Mesothelial cell of epicardium (in vitro differentiated cells): ENCODE data around the gene MAST3. TPM values are rescaled to one million over a fixed set of nuclear protein-coding genes. Genes with fewer than 3 reads are reported as not detected.

ENCODE experiments used
- DNase-seq, 2 experiments: peaks; one replicate each; pipeline ENCODE4 v3.0.0; 2021; ENCODE audit warnings: low spot score in 2 of 2; ENCODE audit not compliant: unreplicated experiment in 2 of 2
- H3K27ac Mint-ChIP-seq: 2 replicates; pipeline ENCODE4 v1.8.0; 2021; ENCODE audit warnings: mixed read lengths
- H3K27me3 Mint-ChIP-seq: 2 replicates; pipeline ENCODE4 v1.8.0; 2021; ENCODE audit warnings: low read depth, mixed read lengths
- H3K36me3 Mint-ChIP-seq: 2 replicates; pipeline ENCODE4 v1.8.0; 2021; ENCODE audit warnings: mixed read lengths
- H3K4me1 Mint-ChIP-seq: 2 replicates; pipeline ENCODE4 v1.8.0; 2021; ENCODE audit warnings: mixed read lengths
- H3K4me3 Mint-ChIP-seq: 2 replicates; pipeline ENCODE4 v1.8.0; 2021; ENCODE audit warnings: mild to moderate bottlenecking, moderate library complexity, mixed read lengths
- H3K9me3 Mint-ChIP-seq: 2 replicates; pipeline ENCODE4 v1.8.0; 2021; ENCODE audit warnings: mixed read lengths
- total RNA-seq: library from RNA; stranded (reverse); gene quantifications from 3 replicates; pipeline ENCODE4 v1.2.1, GENCODE V29; 2021
- TF ChIP-seq, protein P1 (sequence below): fragments of 200-600 bp; sonication (generic); IDR thresholded peaks from one replicate; pipeline ENCODE4 v1.5.0; 2021; ENCODE audit warnings: antibody characterized with exemption; ENCODE audit not compliant: unreplicated experiment

Gene MAST3
- total RNA-seq, 1 donor from 2014 or later = 16.0 TPM

DNA sequence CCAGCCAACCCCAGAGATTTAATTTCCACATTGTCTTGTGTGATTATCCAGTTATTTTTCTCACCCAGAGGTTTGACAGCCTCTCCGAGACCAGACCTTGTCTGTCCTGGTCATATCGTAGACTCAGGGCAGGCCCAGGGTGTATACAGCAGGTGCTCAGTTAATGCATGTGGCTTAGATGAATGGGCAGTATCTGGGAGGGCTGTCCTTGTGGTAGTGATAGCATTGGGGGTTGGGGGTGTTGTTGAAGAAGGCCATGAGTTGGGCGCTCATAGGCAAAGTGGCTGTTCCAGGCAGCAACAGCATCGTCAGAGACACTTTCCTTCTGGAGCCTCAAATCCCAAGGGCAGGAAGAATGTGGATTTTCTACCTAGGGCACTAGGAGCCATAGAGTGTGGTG lies 16.9 kb downstream of the MAST3 start:
- DNase-seq = no peak
- Mint-ChIP-seq H3K36me3 (no peaks in the 10 kb centered on the region), H3K27me3 (peaks cover 4% of the 10 kb centered on the region), H3K4me1 (peaks cover 16% of the 10 kb centered on the region), H3K4me3 (no peak overlapping the region), H3K9me3 (no peaks in the 10 kb centered on the region), H3K27ac (no peak overlapping the region)
- TF ChIP-seq, protein P1, sequence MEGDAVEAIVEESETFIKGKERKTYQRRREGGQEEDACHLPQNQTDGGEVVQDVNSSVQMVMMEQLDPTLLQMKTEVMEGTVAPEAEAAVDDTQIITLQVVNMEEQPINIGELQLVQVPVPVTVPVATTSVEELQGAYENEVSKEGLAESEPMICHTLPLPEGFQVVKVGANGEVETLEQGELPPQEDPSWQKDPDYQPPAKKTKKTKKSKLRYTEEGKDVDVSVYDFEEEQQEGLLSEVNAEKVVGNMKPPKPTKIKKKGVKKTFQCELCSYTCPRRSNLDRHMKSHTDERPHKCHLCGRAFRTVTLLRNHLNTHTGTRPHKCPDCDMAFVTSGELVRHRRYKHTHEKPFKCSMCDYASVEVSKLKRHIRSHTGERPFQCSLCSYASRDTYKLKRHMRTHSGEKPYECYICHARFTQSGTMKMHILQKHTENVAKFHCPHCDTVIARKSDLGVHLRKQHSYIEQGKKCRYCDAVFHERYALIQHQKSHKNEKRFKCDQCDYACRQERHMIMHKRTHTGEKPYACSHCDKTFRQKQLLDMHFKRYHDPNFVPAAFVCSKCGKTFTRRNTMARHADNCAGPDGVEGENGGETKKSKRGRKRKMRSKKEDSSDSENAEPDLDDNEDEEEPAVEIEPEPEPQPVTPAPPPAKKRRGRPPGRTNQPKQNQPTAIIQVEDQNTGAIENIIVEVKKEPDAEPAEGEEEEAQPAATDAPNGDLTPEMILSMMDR = no peak

GRCh38 chr19:18117364-18117691 lies 19.8 kb downstream of the MAST3 start:
- no peaks in the 10 kb centered on the region for H3K9me3 Mint-ChIP-seq
- H3K4me1 Mint-ChIP-seq = peaks cover 19% of the 10 kb centered on the region
- peak overlapping the region; percentile 78 for H3K4me3 Mint-ChIP-seq
- TF ChIP-seq, protein P1 = no peak
- H3K36me3 Mint-ChIP-seq = no peaks in the 10 kb centered on the region
- DNase-seq = peak in 1 of 2 experiments; percentile 45
- no peaks in the 10 kb centered on the region for H3K27me3 Mint-ChIP-seq
- peak overlapping the region; percentile 87 for H3K27ac Mint-ChIP-seq

- H3K36me3 Mint-ChIP-seq = no peaks in the 10 kb centered on the region
- no peaks in the 10 kb centered on the region for H3K27me3 Mint-ChIP-seq
- H3K27ac Mint-ChIP-seq = peak overlapping the region; percentile 87
- H3K4me1 Mint-ChIP-seq = peaks cover 19% of the 10 kb centered on the region
- no peaks in the 10 kb centered on the region for H3K9me3 Mint-ChIP-seq
- TF ChIP-seq, protein P1 = no peak
- DNase-seq = peak; percentile 89 to 96
- H3K4me3 Mint-ChIP-seq = peak overlapping the region; percentile 78
Measured at GRCh38 chr19:18117692-18118378, 20.3 kb downstream of the MAST3 start.

- Mint-ChIP-seq H3K9me3 (no peaks in the 10 kb centered on the region), H3K27me3 (no peaks in the 10 kb centered on the region), H3K36me3 (peaks cover 1% of the 10 kb centered on the region), H3K27ac (peak overlapping the region; percentile 15), H3K4me1 (peaks cover 19% of the 10 kb centered on the region), H3K4me3 (peak overlapping the region; percentile 71)
- TF ChIP-seq, protein P1 = no peak
- no peak for DNase-seq
Measured at GRCh38 chr19:18118420-18119012, 20.9 kb downstream of the MAST3 start.

DNA sequence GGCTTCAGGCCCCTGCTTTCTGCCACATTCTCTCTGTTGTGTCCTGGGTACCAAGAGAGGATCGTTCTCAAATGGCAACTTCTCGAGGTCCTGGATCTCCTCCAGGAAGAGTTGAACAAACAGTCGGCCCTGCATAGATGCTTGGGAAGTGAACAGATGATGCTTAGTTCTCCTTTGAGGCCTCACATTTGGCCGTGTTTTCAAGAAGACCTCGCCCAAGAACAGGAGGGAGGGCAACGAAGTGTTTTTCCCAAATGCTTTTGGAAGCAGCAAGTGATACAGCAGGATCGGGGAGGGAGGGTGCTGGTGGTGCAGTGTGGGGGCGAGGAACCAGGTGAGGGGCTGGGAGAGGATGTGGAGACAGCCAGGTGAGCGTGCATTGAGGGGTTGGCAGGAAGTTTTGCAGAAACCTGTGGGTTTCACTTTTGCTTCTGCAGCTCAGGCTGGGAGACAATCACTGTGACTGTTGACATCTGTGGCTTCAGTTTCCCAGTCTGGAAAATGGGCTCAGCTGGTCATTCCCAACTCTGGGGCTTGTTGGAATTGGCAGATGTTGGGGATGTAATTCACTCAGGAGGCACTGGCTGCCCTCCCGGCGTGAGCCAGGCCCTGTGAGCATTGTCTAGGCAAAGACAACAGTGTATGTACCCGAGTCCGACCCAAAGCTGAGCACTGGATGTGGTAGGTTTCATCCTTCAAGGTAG lies 21.6 kb downstream of the MAST3 start:
- Mint-ChIP-seq H3K4me1 (peaks cover 19% of the 10 kb centered on the region), H3K36me3 (peaks cover 6% of the 10 kb centered on the region), H3K9me3 (no peaks in the 10 kb centered on the region), H3K27ac (no peak overlapping the region), H3K4me3 (peak overlapping the region; percentile 71), H3K27me3 (no peaks in the 10 kb centered on the region)
- DNase-seq = no peak
- TF ChIP-seq, protein P1 = no peak
